Activated T-helper 2 cell treated with anti-CD3 and anti-CD28 coated beads, Interferon-gamma antibody, Interleukin-2, Interleukin-4, amounts not matched to agents 10 μg/mL and 5 μg/mL and 100 μg/mL, durations not matched to agents 14 hours and 24 hours and 36 hours (primary cell): Measurements from ENCODE around the gene STON1. TPM values are rescaled to one million over a fixed set of nuclear protein-coding genes. Genes with fewer than 3 reads are reported as not detected.
"Not testable (repeated sequence)": the region's sequence is repeated elsewhere in the genome, so short reads cannot be mapped to it uniquely, and the experiment has no call there.

Experiments used
- DNase-seq: peaks from one replicate; pipeline ENCODE4 v3.0.0; 2021; ENCODE audit warnings: low spot score
- H3K27ac Mint-ChIP-seq: one replicate; pipeline ENCODE4 v1.8.0; 2021; ENCODE audit warnings: mixed read lengths
- H3K27me3 Mint-ChIP-seq: one replicate; pipeline ENCODE4 v1.8.0; 2021; ENCODE audit warnings: low read depth, mixed read lengths
- H3K36me3 Mint-ChIP-seq: one replicate; pipeline ENCODE4 v1.8.0; 2021; ENCODE audit warnings: low read depth, mixed read lengths
- H3K4me1 Mint-ChIP-seq: one replicate; pipeline ENCODE4 v1.8.0; 2021; ENCODE audit warnings: low read depth, mixed read lengths
- H3K4me3 Mint-ChIP-seq: one replicate; pipeline ENCODE4 v1.8.0; 2021; ENCODE audit warnings: low read depth, mild to moderate bottlenecking, moderate library complexity, mixed read lengths
- H3K9me3 Mint-ChIP-seq: one replicate; pipeline ENCODE4 v1.8.0; 2021; ENCODE audit warnings: mixed read lengths
- intact Hi-C: fragments of 100-400 bp; cut with micrococcal nuclease; formaldehyde crosslinking; loops from one replicate; pipeline ENCODE4 v1.15.1; 2023
- total RNA-seq: library from RNA; stranded (reverse); gene quantifications from 2 replicates; pipeline ENCODE4 v1.2.3, GENCODE V29; 2022

Gene STON1
- total RNA-seq, 1 donor from 2014 or later = 2.1 TPM

DNA sequence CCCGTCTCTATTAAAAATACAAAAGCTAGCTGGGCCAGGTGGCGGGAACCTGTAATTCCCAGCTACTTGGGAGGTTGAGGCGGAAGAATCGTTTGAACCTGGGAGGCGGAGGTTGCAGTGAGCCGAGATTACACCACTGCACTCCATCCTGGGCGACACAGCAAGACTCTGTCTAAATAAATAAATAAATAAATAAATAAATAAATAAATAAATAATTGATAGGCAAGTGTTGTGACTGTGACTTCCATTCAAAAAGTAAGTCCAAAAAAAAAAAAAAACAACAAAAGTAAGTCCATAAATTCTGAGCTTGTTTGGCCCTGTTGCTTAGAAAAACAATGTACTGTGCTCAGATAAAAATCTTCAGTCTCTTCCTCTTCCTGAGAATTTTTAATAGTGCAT, 2.2 kb downstream of the STON1 start:
- Mint-ChIP-seq H3K27ac (no peak overlapping the region), H3K36me3 (peaks cover 3% of the 10 kb centered on the region), H3K27me3 (peaks cover 2% of the 10 kb centered on the region), H3K4me3 (no peak overlapping the region), H3K4me1 (peaks cover 22% of the 10 kb centered on the region), H3K9me3 (no peaks in the 10 kb centered on the region)
- no peak for DNase-seq
- intact Hi-C loops = no loop called here

DNA sequence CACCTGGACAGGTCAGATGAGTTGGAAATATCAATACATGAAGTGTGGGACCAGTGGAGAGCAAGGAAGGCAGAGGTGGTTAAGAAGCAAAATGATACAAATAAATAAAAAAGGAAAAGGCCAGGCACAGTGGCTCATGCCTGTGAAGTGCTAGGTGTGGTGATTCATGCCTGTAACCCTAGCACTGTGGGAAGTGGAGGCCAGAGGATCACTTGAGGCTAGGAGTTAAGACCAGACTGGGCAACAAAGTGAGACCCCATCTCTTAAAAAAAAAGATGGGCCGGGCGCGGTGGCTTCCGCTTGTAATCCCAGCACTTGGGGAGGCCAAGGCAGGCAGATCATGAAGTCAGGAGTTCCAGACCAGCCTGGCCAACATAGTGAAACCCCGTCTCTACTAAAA, 2.9 kb downstream of the STON1 start:
- H3K9me3 Mint-ChIP-seq = no peaks in the 10 kb centered on the region

DNA sequence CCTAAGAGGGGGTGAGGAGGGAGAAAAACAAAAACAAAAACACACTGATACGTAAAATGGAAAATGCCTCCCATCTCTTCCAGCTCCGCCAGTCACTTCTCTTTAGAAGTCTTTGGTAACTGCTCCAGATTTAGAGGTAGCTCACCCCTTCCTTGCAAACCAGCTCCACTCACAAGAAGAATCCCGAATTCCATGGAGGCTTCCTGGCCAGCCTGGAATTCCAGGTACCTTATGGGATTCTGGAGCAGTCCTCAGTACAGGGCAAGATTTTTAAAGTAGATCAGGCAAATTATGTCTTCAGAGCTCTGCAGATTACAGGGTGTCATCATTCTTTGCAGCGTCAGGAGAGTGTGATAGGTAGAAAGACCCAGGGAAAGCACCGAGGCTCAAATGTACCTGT, 4.8 kb downstream of the STON1 start:
- no peak for DNase-seq
- Mint-ChIP-seq H3K36me3 (no peaks in the 10 kb centered on the region), H3K27me3 (peaks cover under 1% of the 10 kb centered on the region), H3K27ac (no peak overlapping the region), H3K4me1 (peaks cover 15% of the 10 kb centered on the region), H3K9me3 (no peaks in the 10 kb centered on the region), H3K4me3 (no peak overlapping the region)
- intact Hi-C loops = no loop called here

More for the DNA sequence above, 2.9 kb downstream of the STON1 start:
- intact Hi-C loops = no loop called here
- H3K27ac Mint-ChIP-seq = no peak overlapping the region
- peaks cover 2% of the 10 kb centered on the region for H3K27me3 Mint-ChIP-seq
- H3K36me3 Mint-ChIP-seq = peaks cover 3% of the 10 kb centered on the region
- DNase-seq = no peak
- no peak overlapping the region for H3K4me3 Mint-ChIP-seq
- peaks cover 22% of the 10 kb centered on the region for H3K4me1 Mint-ChIP-seq

DNA sequence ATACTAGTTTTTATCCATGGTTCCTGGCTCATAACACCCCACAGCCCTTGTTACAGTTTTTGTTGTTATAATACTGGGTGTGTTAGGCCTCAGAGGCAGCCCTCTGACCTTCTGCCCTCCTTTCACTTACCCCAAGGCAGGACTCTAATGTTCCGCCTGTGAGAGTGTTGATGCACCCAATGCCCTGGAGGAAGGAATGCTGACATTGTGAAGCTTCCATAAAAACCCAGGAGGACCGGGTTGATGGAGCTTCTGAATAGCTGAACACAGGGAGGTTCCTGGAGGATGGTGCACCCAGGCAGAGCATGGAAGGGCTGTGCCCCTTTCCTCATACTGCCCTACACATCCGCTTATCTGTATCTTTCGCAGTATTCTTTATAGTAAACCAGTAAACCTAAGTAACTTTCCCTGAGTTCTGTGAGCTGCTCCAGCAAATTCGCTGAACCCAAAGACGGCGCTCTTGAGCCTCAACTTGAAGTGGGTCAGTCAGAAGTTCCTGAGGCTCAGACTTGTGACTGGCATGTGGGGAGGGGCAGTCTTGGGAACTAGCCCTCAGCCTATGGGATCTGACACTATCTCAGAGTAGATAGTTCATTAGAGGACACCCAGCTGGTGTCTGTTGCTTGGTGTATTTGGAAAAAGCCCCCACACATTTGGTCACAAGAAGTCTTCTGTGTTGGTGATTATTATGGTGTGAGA, 10.4 kb downstream of the STON1 start:
- Mint-ChIP-seq H3K4me3 (no peak overlapping the region), H3K36me3 (no peaks in the 10 kb centered on the region), H3K27ac (no peak overlapping the region), H3K9me3 (no peaks in the 10 kb centered on the region), H3K27me3 (no peaks in the 10 kb centered on the region), H3K4me1 (no peaks in the 10 kb centered on the region)
- DNase-seq = no peak
- intact Hi-C loops = no loop called here

DNA sequence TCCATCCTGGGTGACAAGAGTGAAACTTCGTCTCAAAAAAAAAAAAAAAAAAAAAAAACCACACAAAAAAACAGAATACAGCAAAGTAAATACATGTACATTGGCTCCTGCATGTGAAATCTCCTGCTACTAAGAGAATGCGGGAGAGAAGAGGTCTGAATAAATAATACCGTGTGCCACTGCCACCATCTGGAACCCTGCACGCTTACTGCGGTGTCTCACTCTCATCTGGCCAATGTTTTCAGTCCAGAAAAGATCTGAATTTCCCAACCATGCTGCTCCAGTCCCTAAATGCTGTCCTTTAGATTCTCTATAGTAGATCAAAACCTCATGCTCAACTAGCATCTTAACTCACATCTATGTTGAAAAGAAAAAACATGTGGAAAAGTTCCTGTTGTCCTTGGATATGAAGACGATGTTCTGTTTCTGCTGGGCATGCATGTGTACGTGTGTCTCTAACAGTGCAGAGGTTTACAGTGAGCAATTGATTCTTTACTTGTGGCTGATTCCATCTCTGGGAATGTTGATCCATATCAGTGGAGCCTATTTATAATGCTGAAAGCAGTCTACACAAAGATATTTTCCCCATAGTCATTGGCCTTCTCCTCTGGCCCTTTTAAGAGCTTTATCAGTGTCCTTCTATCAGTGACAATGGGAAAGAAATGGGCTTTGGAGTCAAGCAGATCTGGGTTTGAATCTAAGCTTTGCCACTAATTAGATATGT, 11.9 kb downstream of the STON1 start:
- Mint-ChIP-seq H3K36me3 (no peaks in the 10 kb centered on the region), H3K27ac (no peak overlapping the region), H3K27me3 (no peaks in the 10 kb centered on the region), H3K4me1 (no peaks in the 10 kb centered on the region), H3K4me3 (no peak overlapping the region), H3K9me3 (no peaks in the 10 kb centered on the region)
- DNase-seq = no peak
- intact Hi-C loops = no loop called here

DNA sequence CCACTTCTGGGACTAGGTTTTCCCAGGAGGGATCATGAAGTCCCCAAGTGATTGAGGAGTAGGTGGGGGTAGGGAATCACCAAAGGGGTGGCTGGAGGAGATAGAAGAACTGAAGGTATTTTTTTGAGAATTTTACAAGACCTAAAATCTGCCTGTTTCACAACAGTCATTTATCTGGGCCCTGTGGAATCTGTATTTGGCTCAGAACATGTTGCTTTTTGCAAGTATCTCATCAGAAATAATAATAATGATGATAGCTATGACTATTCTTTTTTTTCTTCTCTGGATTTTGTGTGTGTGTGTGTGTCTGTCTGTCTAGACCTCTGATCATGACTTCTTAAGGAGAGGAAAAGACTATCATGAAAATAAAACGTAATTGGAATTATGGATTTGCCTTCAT, 13.9 kb downstream of the STON1 start:
- no peaks in the 10 kb centered on the region for H3K36me3 Mint-ChIP-seq
- no peaks in the 10 kb centered on the region for H3K4me1 Mint-ChIP-seq

DNA sequence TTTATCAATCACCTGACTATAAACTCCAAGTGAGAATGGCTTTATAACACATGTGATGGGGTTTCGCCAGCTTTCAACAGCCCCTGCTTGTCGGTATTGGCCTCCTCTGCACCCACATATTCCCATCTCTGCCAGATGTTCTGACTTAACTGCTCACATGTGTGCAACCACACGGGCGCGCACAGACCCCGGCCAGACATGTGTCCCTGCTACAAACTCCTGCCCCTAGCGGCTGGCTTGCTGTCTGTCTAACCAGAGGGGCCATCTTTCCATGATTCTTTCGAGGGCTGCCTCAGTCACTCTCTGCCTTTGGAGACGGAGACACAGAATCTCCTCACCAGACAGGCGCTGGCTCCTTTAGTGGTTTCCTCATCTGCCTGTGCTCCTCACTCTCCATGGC, 15.3 kb downstream of the STON1 start:
- Mint-ChIP-seq H3K4me1 (no peaks in the 10 kb centered on the region), H3K9me3 (no peaks in the 10 kb centered on the region), H3K36me3 (no peaks in the 10 kb centered on the region), H3K4me3 (no peak overlapping the region), H3K27ac (no peak overlapping the region), H3K27me3 (no peaks in the 10 kb centered on the region)
- no peak for DNase-seq
- intact Hi-C loops = no loop called here

More for the DNA sequence above, 13.9 kb downstream of the STON1 start:
- no peak for DNase-seq
- intact Hi-C loops = no loop called here
- no peaks in the 10 kb centered on the region for H3K27me3 Mint-ChIP-seq
- no peak overlapping the region for H3K27ac Mint-ChIP-seq
- no peaks in the 10 kb centered on the region for H3K9me3 Mint-ChIP-seq
- no peak overlapping the region for H3K4me3 Mint-ChIP-seq

DNA sequence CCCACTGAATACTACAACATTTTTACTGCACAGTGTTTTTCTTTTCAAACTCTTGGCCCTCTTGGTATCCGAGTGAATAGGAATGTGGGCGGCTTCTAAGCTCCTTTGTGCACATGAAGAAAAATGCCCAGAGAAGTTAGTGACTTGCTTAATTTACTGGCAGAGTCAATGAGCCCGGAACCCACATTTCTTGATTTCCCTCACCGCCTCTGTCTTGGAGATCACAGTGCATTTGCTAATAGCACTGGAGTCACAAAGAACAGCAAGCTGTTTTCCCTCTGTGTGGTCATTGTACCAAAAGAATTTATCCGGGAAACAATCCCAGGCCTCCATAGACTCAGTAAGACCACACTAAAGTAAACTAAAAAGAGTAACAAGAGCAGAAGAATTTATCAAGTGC, 18.9 kb downstream of the STON1 start:
- no peak overlapping the region for H3K27ac Mint-ChIP-seq
- no peak overlapping the region for H3K4me3 Mint-ChIP-seq
- H3K4me1 Mint-ChIP-seq = no peaks in the 10 kb centered on the region
- no peak for DNase-seq
- H3K36me3 Mint-ChIP-seq = no peaks in the 10 kb centered on the region
- H3K27me3 Mint-ChIP-seq = no peaks in the 10 kb centered on the region
- H3K9me3 Mint-ChIP-seq = no peaks in the 10 kb centered on the region
- intact Hi-C loops = no loop called here

DNA sequence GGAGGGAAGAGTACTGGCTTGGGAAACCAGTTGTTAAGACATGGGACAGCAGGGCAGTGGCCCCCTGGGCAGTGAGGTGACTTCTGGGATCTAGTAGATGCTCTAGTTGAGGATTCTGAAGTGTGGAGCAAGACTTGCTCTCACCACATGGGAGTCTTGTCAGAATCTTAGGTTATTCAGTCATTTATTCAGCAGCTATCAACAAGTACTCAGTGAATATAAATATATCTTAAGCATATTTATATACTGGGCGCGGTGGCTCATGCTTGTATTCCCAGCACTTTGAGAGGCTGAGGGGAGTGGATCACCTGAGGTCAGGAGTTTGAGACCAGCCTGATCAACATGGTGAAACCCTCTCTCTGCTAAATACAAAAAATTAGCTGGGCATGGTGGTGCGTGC, 20.0 kb downstream of the STON1 start:
- Mint-ChIP-seq H3K27me3 (no peaks in the 10 kb centered on the region), H3K9me3 (no peaks in the 10 kb centered on the region), H3K36me3 (no peaks in the 10 kb centered on the region), H3K27ac (no peak overlapping the region), H3K4me1 (no peaks in the 10 kb centered on the region), H3K4me3 (no peak overlapping the region)
- intact Hi-C loops = no loop called here
- DNase-seq = no peak

DNA sequence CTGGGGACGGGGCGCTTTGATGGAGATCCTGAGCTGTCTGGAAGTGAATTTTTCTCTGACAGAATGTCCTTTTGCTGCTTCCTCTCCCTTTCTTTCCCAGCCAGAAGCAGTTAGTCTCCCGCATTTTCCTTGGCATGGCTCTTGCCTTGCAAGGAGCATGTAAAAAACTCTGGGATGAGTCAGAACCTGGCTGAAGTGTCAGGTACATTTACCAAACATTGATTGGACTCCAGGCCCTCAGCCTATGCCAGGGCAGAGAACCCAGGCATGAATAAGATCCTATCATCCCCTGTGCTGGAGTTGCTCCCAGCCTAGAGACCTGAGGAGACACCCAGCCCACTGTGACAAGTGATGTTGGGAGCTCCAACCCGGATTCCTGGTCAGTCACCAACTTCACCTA, 21.6 kb downstream of the STON1 start:
- DNase-seq = no peak
- H3K4me1 Mint-ChIP-seq = no peaks in the 10 kb centered on the region
- no peaks in the 10 kb centered on the region for H3K27me3 Mint-ChIP-seq
- no peak overlapping the region for H3K4me3 Mint-ChIP-seq
- H3K9me3 Mint-ChIP-seq = no peaks in the 10 kb centered on the region
- intact Hi-C loops = no loop called here
- H3K36me3 Mint-ChIP-seq = no peaks in the 10 kb centered on the region
- H3K27ac Mint-ChIP-seq = no peak overlapping the region

DNA sequence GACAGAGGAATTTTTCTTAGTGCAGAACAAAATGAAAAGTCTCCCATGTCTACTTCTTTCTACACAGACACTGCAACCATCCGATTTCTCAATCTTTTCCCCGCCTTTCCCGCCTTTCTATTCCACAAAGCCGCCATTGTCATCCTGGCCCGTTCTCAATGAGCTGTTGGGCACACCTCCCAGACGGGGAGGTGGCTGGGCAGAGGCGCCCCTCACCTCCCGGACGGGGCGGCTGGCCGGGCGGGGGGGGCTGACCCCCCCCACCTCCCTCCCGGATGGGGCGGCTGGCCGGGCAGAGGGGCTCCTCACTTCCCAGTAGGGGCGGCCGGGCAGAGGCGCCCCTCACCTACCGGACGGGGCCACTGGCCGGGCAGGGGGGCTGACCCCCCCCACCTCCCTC, 25.1 kb downstream of the STON1 start:
- not testable (repeated sequence) for H3K9me3 Mint-ChIP-seq

DNA sequence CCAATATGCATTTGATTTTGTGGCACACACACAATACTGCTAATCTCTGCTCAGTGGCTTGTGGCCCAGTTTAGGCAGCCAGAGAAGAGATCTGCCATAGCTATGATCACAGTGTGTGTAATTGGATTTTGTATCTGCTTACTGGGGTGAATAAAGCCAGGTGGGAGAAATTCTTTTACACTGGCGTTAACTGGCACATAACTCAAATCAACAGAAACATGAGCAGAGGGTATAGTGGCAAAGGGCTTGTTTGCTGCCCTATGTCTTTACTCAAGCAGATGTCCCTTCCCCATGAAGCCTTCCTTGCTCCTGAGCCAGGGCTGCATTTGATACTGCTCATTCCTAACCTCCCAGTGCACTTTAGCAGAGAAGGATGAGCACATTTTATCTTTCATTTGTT, 28.5 kb downstream of the STON1 start:
- Mint-ChIP-seq H3K9me3 (no peaks in the 10 kb centered on the region), H3K27me3 (peaks cover 2% of the 10 kb centered on the region), H3K4me3 (no peak overlapping the region), H3K4me1 (no peaks in the 10 kb centered on the region), H3K27ac (no peak overlapping the region), H3K36me3 (no peaks in the 10 kb centered on the region)
- intact Hi-C loops = no loop called here
- DNase-seq = no peak

More for the DNA sequence above, 25.1 kb downstream of the STON1 start:
- H3K4me1 Mint-ChIP-seq, intact Hi-C loops, H3K36me3 Mint-ChIP-seq, H3K27ac Mint-ChIP-seq, H3K4me3 Mint-ChIP-seq, DNase-seq, H3K27me3 Mint-ChIP-seq: not testable (repeated sequence)

DNA sequence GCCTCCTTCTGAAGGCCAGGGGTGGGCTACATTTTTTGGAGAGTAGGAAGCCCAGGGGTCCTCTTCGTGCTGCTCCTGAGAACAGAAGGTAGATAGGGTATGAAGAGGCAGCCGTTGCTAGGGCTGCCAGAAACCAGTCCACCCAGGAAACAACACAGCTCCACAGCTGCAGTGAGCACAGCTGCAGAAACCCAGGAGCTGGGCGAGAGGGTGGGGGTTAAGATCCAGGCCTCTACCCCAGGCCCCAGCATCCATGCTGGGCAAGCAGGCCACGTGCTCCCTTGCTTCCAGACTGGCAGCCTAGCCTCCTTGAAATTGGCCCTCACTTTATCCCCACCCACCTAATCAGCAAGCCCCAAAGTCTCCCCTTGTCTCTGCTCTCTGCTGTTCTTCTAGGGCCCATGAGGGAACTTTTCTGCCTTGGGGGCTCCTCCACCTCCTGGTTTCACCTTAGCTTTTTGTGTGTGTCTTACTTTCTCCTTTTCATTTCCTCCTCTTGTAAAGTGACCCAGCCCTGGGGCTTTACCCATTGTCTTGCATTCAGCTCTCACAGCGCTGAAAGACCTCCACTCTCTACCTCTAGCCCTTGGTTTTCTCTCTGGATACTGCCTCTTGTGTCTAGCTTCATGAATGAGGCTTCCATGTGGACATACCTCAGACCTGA, 30.7 kb downstream of the STON1 start:
- intact Hi-C loops = no loop called here
- Mint-ChIP-seq H3K27me3 (peaks cover 2% of the 10 kb centered on the region), H3K27ac (no peak overlapping the region), H3K4me3 (no peak overlapping the region), H3K4me1 (no peaks in the 10 kb centered on the region), H3K9me3 (no peaks in the 10 kb centered on the region), H3K36me3 (no peaks in the 10 kb centered on the region)
- DNase-seq = no peak
